Spinal cord (tissue), 10 donors: ENCODE measurements around the gene RASL11B. TPM values are rescaled to one million over a fixed set of nuclear protein-coding genes. Genes with fewer than 3 reads are reported as not detected.

Experiments used
- DNase-seq, 6 donors: peaks; one replicate each; pipeline versions ENCODE4 v3.0.0 to v3.0.0-alpha.2; 2013 to 2015; ENCODE audit warnings: low spot score in 6 of 6, low read depth in 4 of 6
- H3K27ac ChIP-seq: one replicate; pipeline ENCODE4 v1.5.1; 2013; ENCODE audit warnings: low read depth, low read length, control low read depth
- H3K27me3 ChIP-seq: one replicate; pipeline ENCODE4 v1.6.1; 2013; ENCODE audit warnings: low read length; ENCODE audit not compliant: control insufficient read depth, insufficient read depth
- H3K36me3 ChIP-seq: one replicate; pipeline ENCODE4 v1.6.1; 2013; ENCODE audit warnings: low read length; ENCODE audit not compliant: control insufficient read depth, insufficient read depth
- H3K4me1 ChIP-seq: one replicate; pipeline ENCODE4 v1.6.1; 2013; ENCODE audit warnings: low read length; ENCODE audit not compliant: control insufficient read depth, insufficient read depth
- H3K4me3 ChIP-seq: one replicate; pipeline ENCODE4 v1.5.1; 2013; ENCODE audit warnings: low read depth, low read length, control low read depth
- H3K9me3 ChIP-seq: one replicate; pipeline ENCODE4 v1.6.1; 2013; ENCODE audit warnings: low read length; ENCODE audit not compliant: control insufficient read depth, insufficient read depth
- WGBS: methylation state at CpG from one replicate; pipeline ENCODE4 v1.1.5; 2013; ENCODE audit warnings: missing lambda C conversion rate; ENCODE audit not compliant: insufficient coverage; 5-methylcytosine and 5-hydroxymethylcytosine counted together
- polyA plus RNA-seq, 2 donors: library from polyadenylated mRNA; unstranded; fragments of 120-200 nt; gene quantifications; one replicate each; pipeline ENCODE4 v1.2.1, GENCODE V29; 2013; ENCODE audit not compliant: insufficient read length in 2 of 2
- total RNA-seq, 2 donors: library from RNA; depleted of rRNA in 1 of 2; stranded (reverse); fragments of 120-200 nt in 1 of 2; fragments of >200 nt in 1 of 2; gene quantifications; one replicate each; pipeline versions ENCODE4 v1.2.3 to v1.2.4, GENCODE V29; 2013 to 2014
- donor health status: healthy.

RASL11B gene
- total and polyA plus RNA-seq, 4 donors: 6.3 to 10.2 (median 8.6) TPM

- Histone ChIP-seq H3K4me1 (peaks cover 25% of the 10 kb centered on the region), H3K27me3 (no peaks in the 10 kb centered on the region), H3K9me3 (no peaks in the 10 kb centered on the region), H3K27ac (no peak overlapping the region), H3K36me3 (no peaks in the 10 kb centered on the region), H3K4me3 (no peak overlapping the region)
- WGBS: 64% methylated on average over 2 of the region's 3 CpGs
- no peak for DNase-seq
Observed at GRCh38 chr4:52842792-52843191, 19.3 kb upstream of the RASL11B start.

- H3K27ac ChIP-seq: no peak overlapping the region
- no peaks in the 10 kb centered on the region for H3K27me3 ChIP-seq
- no peaks in the 10 kb centered on the region for H3K36me3 ChIP-seq
- WGBS: no CpG with 5 or more reads among the region's 2 CpGs
- peaks cover 22% of the 10 kb centered on the region for H3K4me1 ChIP-seq
- H3K4me3 ChIP-seq: no peak overlapping the region
- no peaks in the 10 kb centered on the region for H3K9me3 ChIP-seq
- no peak for DNase-seq
Observed at GRCh38 chr4:52843351-52843750, 18.8 kb upstream of the RASL11B start.

GRCh38 chr4:52843958-52844357 lies 18.2 kb upstream of the RASL11B start:
- H3K27ac ChIP-seq: no peak overlapping the region
- no peak overlapping the region for H3K4me3 ChIP-seq
- no peaks in the 10 kb centered on the region for H3K9me3 ChIP-seq
- 70% methylated on average over 3 of the region's 3 CpGs for WGBS
- DNase-seq: no peak
- H3K36me3 ChIP-seq: no peaks in the 10 kb centered on the region
- no peaks in the 10 kb centered on the region for H3K27me3 ChIP-seq
- peaks cover 16% of the 10 kb centered on the region for H3K4me1 ChIP-seq

- DNase-seq: no peak
- Histone ChIP-seq H3K4me3 (no peak overlapping the region), H3K9me3 (no peaks in the 10 kb centered on the region), H3K27ac (no peak overlapping the region), H3K4me1 (peaks cover 16% of the 10 kb centered on the region), H3K27me3 (no peaks in the 10 kb centered on the region), H3K36me3 (no peaks in the 10 kb centered on the region)
- WGBS: 92% methylated on average over 2 of the region's 2 CpGs
Observed at GRCh38 chr4:52844596-52844995, 17.5 kb upstream of the RASL11B start.

- Histone ChIP-seq H3K36me3 (no peaks in the 10 kb centered on the region), H3K4me1 (peaks cover 14% of the 10 kb centered on the region), H3K27me3 (no peaks in the 10 kb centered on the region), H3K27ac (no peak overlapping the region), H3K9me3 (no peaks in the 10 kb centered on the region), H3K4me3 (no peak overlapping the region)
- no peak for DNase-seq
- 100% methylated on average over 1 of the region's 2 CpGs for WGBS
Observed at GRCh38 chr4:52846502-52846901, 15.6 kb upstream of the RASL11B start.

GRCh38 chr4:52848254-52848653 lies 13.9 kb upstream of the RASL11B start:
- H3K9me3 ChIP-seq: no peaks in the 10 kb centered on the region
- H3K27me3 ChIP-seq: no peaks in the 10 kb centered on the region
- H3K27ac ChIP-seq: no peak overlapping the region
- H3K4me1 ChIP-seq: no peaks in the 10 kb centered on the region
- no peak for DNase-seq
- WGBS: 90% methylated on average over 3 of the region's 6 CpGs
- H3K4me3 ChIP-seq: no peak overlapping the region
- no peaks in the 10 kb centered on the region for H3K36me3 ChIP-seq

- no peaks in the 10 kb centered on the region for H3K27me3 ChIP-seq
- no peak overlapping the region for H3K27ac ChIP-seq
- WGBS: 100% methylated on average over 1 of the region's 3 CpGs
- no peak overlapping the region for H3K4me3 ChIP-seq
- no peak for DNase-seq
- no peaks in the 10 kb centered on the region for H3K36me3 ChIP-seq
- no peaks in the 10 kb centered on the region for H3K4me1 ChIP-seq
- H3K9me3 ChIP-seq: no peaks in the 10 kb centered on the region
Observed at GRCh38 chr4:52850406-52851124, 11.6 kb upstream of the RASL11B start.

GRCh38 chr4:52852041-52852440 lies 10.1 kb upstream of the RASL11B start:
- Histone ChIP-seq H3K4me1 (no peaks in the 10 kb centered on the region), H3K27ac (no peak overlapping the region), H3K27me3 (no peaks in the 10 kb centered on the region), H3K9me3 (no peaks in the 10 kb centered on the region), H3K4me3 (no peak overlapping the region), H3K36me3 (no peaks in the 10 kb centered on the region)
- 80% methylated on average over 1 of the region's 1 CpG for WGBS
- DNase-seq: no peak

- no peaks in the 10 kb centered on the region for H3K27me3 ChIP-seq
- no peaks in the 10 kb centered on the region for H3K4me1 ChIP-seq
- H3K9me3 ChIP-seq: peaks cover under 1% of the 10 kb centered on the region
- no peaks in the 10 kb centered on the region for H3K36me3 ChIP-seq
- no peak for DNase-seq
- H3K4me3 ChIP-seq: no peak overlapping the region
- no peak overlapping the region for H3K27ac ChIP-seq
- WGBS: 90% methylated on average over 2 of the region's 3 CpGs
Observed at GRCh38 chr4:52852711-52853110, 9.4 kb upstream of the RASL11B start.

GRCh38 chr4:52853351-52853750 lies 8.8 kb upstream of the RASL11B start:
- H3K36me3 ChIP-seq: no peaks in the 10 kb centered on the region
- no peaks in the 10 kb centered on the region for H3K27me3 ChIP-seq
- H3K4me1 ChIP-seq: no peaks in the 10 kb centered on the region
- H3K9me3 ChIP-seq: peaks cover 6% of the 10 kb centered on the region
- DNase-seq: peak in 1 of 6 donors; percentile 42
- no peak overlapping the region for H3K27ac ChIP-seq
- H3K4me3 ChIP-seq: no peak overlapping the region
